PC-3 (cell line): ENCODE measurements around the gene LRP5. TPM values are rescaled to one million over a fixed set of nuclear protein-coding genes. Genes with fewer than 3 reads are reported as not detected.

Experiments used
- ATAC-seq: fragments of 200-7000 bp; cut with Tn5 transposase; 2 replicates; pipeline ENCODE4 v1.9.1; 2020; ENCODE audit warnings: mild to moderate bottlenecking, moderate library complexity
- BruUV-seq: library from RNA; stranded (reverse); fragments of 400-500 nt; replicated peaks from 2 replicates; lab custom pipeline; 2021; lab: Mats Ljungman, UMichigan
- CTCF ChIA-PET: fragments of 300-600 bp; sonication (Branson Sonifier 250); formaldehyde crosslinking; loops from one replicate; lab custom pipeline; 2022; ENCODE audit warnings: antibody characterized with exemption; lab: Charles Lee
- POLR2A ChIA-PET: fragments of 300-600 bp; sonication (Branson Sonifier 250); formaldehyde crosslinking; loops from one replicate; lab custom pipeline; 2022; ENCODE audit warnings: antibody characterized with exemption; ENCODE audit not compliant: unreplicated experiment; lab: Charles Lee
- DNase-seq: peaks from one replicate; pipeline ENCODE4 v3.0.0-alpha.2; 2015
- H2AFZ ChIP-seq: fragments of 300-600 bp; sonication (generic); 2 replicates; pipeline ENCODE4 v1.6.0; 2016; ENCODE audit warnings: antibody characterized with exemption, low read length
- H3F3A ChIP-seq: fragments of 300-600 bp; sonication (generic); one replicate; pipeline ENCODE4 v1.6.0; 2017; ENCODE audit warnings: antibody characterized with exemption, low read length, control low read depth, mild to moderate bottlenecking; ENCODE audit not compliant: unreplicated experiment
- H3K27ac ChIP-seq: fragments of 300-600 bp; sonication (generic); 2 replicates; pipeline ENCODE4 v1.5.1; 2016; ENCODE audit warnings: mild to moderate bottlenecking, low read length
- H3K27me3 ChIP-seq: fragments of 300-600 bp; sonication (generic); 2 replicates; pipeline ENCODE4 v1.6.1; 2016; ENCODE audit warnings: low read length, mixed read lengths
- H3K36me3 ChIP-seq: fragments of 300-600 bp; sonication (generic); 2 replicates; pipeline ENCODE4 v1.6.1; 2016; ENCODE audit warnings: low read depth, mixed run types, low read length, mixed read lengths
- H3K4me1 ChIP-seq: fragments of 300-600 bp; sonication (generic); 2 replicates; pipeline ENCODE4 v1.5.1; 2016; ENCODE audit warnings: low read length; ENCODE audit not compliant: insufficient read depth
- H3K4me2 ChIP-seq: fragments of 300-600 bp; sonication (generic); 2 replicates; pipeline ENCODE4 v1.6.0; 2016; ENCODE audit warnings: low read length
- H3K4me3 ChIP-seq: fragments of 300-600 bp; sonication (generic); 2 replicates; pipeline ENCODE4 v1.5.1; 2016; ENCODE audit warnings: mild to moderate bottlenecking, low read length, mixed read lengths
- H3K79me2 ChIP-seq: fragments of 300-600 bp; sonication (generic); 2 replicates; pipeline ENCODE4 v1.6.1; 2017; ENCODE audit warnings: low read length, mixed read lengths
- H3K9ac ChIP-seq: fragments of 300-600 bp; sonication (generic); 2 replicates; pipeline ENCODE4 v1.6.0; 2016; ENCODE audit warnings: mild to moderate bottlenecking, low read length
- H3K9me2 ChIP-seq: fragments of 300-600 bp; sonication (generic); replicated peaks from 2 replicates; pipeline ENCODE4 v1.6.1; 2016; ENCODE audit warnings: mixed run types, low read length, mixed read lengths
- H3K9me3 ChIP-seq: fragments of 300-600 bp; sonication (generic); 2 replicates; pipeline ENCODE4 v1.6.1; 2016; ENCODE audit warnings: low read length, mixed read lengths
- H4K20me1 ChIP-seq: fragments of 300-600 bp; sonication (generic); 2 replicates; pipeline ENCODE4 v1.6.1; 2016; ENCODE audit warnings: low read length, mixed read lengths
- EZH2 ChIP-seq: fragments of 300-600 bp; sonication (generic); IDR thresholded peaks from one replicate; pipeline ENCODE4 v1.6.1; 2017; ENCODE audit warnings: antibody characterized with exemption, mild to moderate bottlenecking, low read length; ENCODE audit not compliant: unreplicated experiment
- EZH2phosphoT487 ChIP-seq: fragments of 300-600 bp; sonication (generic); IDR thresholded peaks from 2 replicates; pipeline ENCODE4 v1.6.1; 2018; ENCODE audit warnings: mild to moderate bottlenecking, antibody characterized with exemption, low read length, borderline replicate concordance
- intact Hi-C: fragments of 100-400 bp; cut with micrococcal nuclease; formaldehyde crosslinking; loops from 2 replicates; pipeline ENCODE4 v1.9.0; 2023
- total RNA-seq: library from RNA; depleted of rRNA; stranded (reverse); fragments of >200 nt; gene quantifications from 2 replicates; pipeline ENCODE4 v1.2.3, GENCODE V29; 2014
- TF ChIP-seq, protein P1 (sequence below): fragments of 300-600 bp; sonication (generic); conservative IDR thresholded peaks from 2 replicates; pipeline ENCODE4 v1.5.1; 2017; ENCODE audit warnings: antibody characterized with exemption, low read depth, mild to moderate bottlenecking, low read length

The LRP5 gene
- total RNA-seq, 1 experiment from 2014 or later, result 64.3 TPM

DNA sequence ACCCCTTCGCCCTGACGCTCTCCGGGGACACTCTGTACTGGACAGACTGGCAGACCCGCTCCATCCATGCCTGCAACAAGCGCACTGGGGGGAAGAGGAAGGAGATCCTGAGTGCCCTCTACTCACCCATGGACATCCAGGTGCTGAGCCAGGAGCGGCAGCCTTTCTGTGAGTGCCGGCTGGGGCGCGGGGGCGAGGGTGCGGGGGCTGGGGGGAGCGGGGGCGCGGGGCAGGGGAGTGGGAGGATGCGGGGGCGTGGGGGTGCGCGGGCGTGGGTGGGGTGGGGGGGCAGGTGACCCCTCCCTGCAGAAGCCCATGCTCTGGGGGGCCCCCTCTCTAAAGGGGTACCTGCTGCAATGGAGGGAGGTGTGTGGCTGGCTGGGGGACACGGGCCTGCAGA, 51.4 kb downstream of the LRP5 start:
- no TSS peak for BruUV-seq
- DNase-seq (no peak), ATAC-seq (no peak)
- TF ChIP-seq EZH2, result no peak
- TF ChIP-seq, protein P1, sequence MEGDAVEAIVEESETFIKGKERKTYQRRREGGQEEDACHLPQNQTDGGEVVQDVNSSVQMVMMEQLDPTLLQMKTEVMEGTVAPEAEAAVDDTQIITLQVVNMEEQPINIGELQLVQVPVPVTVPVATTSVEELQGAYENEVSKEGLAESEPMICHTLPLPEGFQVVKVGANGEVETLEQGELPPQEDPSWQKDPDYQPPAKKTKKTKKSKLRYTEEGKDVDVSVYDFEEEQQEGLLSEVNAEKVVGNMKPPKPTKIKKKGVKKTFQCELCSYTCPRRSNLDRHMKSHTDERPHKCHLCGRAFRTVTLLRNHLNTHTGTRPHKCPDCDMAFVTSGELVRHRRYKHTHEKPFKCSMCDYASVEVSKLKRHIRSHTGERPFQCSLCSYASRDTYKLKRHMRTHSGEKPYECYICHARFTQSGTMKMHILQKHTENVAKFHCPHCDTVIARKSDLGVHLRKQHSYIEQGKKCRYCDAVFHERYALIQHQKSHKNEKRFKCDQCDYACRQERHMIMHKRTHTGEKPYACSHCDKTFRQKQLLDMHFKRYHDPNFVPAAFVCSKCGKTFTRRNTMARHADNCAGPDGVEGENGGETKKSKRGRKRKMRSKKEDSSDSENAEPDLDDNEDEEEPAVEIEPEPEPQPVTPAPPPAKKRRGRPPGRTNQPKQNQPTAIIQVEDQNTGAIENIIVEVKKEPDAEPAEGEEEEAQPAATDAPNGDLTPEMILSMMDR, result no peak
- no peaks in the 10 kb centered on the region for H3K27me3 ChIP-seq
- intact Hi-C loops, result no loop called here
- no peaks in the 10 kb centered on the region for H3K79me2 ChIP-seq
- H3K27ac ChIP-seq, result no peak overlapping the region
- no peak overlapping the region for H2AFZ ChIP-seq
- no peak overlapping the region for H3K4me3 ChIP-seq
- peaks cover 32% of the 10 kb centered on the region for H3K36me3 ChIP-seq
- ChIA-PET CTCF (no interaction called here), POLR2A (no interaction called here)
- H3K9me2 ChIP-seq, result no peaks in the 10 kb centered on the region
- no peaks in the 10 kb centered on the region for H3K9me3 ChIP-seq
- no peak overlapping the region for H3K9ac ChIP-seq
- H3F3A ChIP-seq, result no peaks in the 10 kb centered on the region
- H4K20me1 ChIP-seq, result no peaks in the 10 kb centered on the region
- no peaks in the 10 kb centered on the region for H3K4me1 ChIP-seq
- no peak overlapping the region for H3K4me2 ChIP-seq

DNA sequence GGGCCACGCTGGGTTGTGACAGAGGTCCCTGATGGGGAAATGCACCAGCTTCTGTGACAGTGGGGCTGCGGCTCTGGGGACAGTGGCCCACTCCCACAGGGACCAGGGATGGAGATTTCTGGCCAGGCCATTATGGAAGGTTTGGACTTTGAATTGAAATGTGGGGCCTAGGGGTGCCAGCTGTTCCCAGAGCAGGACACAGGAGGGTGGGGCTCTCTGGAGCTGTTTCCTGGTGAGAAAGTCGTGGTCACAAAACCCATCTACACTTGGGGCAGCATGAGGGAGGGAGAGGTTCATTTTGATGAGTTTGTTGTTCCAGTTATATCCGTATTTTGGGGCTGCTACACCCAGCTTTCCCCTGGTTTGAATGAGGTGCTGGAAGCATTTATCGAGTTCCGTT, 52.2 kb downstream of the LRP5 start:
- no peaks in the 10 kb centered on the region for H4K20me1 ChIP-seq
- peaks cover 25% of the 10 kb centered on the region for H3K36me3 ChIP-seq
- H3K27ac ChIP-seq, result no peak overlapping the region
- no peak overlapping the region for H3K9ac ChIP-seq
- no peaks in the 10 kb centered on the region for H3K27me3 ChIP-seq
- H2AFZ ChIP-seq, result no peak overlapping the region
- intact Hi-C loops, result no loop called here
- H3K4me3 ChIP-seq, result no peak overlapping the region
- ChIA-PET POLR2A (no interaction called here), CTCF (no interaction called here)
- no peaks in the 10 kb centered on the region for H3K9me2 ChIP-seq
- H3K4me1 ChIP-seq, result no peaks in the 10 kb centered on the region
- H3K9me3 ChIP-seq, result no peaks in the 10 kb centered on the region
- no TSS peak for BruUV-seq
- H3K79me2 ChIP-seq, result no peaks in the 10 kb centered on the region
- no peak for DNase-seq
- no peak overlapping the region for H3K4me2 ChIP-seq
- no peaks in the 10 kb centered on the region for H3F3A ChIP-seq
- TF ChIP-seq EZH2 (no peak), EZH2phosphoT487 (no peak)
- TF ChIP-seq, protein P1, result no peak
- ATAC-seq, result no peak

DNA sequence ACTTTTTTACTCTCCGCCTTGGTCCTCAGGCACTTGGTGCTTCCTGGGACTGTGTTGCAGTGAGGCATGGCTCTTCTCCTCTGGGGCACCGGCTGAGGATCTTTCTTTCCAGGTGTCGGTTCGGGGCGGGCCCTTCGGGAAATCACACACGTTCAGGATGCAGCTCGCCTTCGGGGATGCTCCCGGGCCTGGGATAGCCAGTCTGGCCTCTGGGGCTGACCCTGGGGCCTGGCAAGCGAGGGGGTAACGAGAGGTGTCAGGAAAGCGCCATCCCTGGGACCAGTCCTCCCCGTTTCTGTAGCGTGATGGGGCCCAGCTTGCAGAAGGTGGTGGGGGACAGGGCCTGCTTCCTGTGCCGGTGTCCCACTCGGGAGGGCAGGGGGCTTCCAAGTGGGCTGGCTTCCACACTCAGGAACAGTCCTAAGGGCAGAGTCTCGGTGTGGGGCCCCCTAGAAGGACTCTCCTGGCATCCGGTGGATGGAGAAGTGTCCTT, 53.6 kb downstream of the LRP5 start:
- no peak for TF ChIP-seq EZH2
- TF ChIP-seq, protein P1, result no peak
- TF ChIP-seq EZH2phosphoT487, result no peak
- no TSS peak for BruUV-seq
- no peak overlapping the region for H3K4me2 ChIP-seq

More for the DNA sequence above, 53.6 kb downstream of the LRP5 start:
- H3K27me3 ChIP-seq, result no peaks in the 10 kb centered on the region
- H3K36me3 ChIP-seq, result peaks cover 25% of the 10 kb centered on the region
- POLR2A ChIA-PET, result no interaction called here
- no peak overlapping the region for H2AFZ ChIP-seq
- DNase-seq, result no peak
- ATAC-seq, result no peak
- no peak overlapping the region for H3K9ac ChIP-seq
- CTCF ChIA-PET, result no interaction called here
- H3K27ac ChIP-seq, result no peak overlapping the region
- H4K20me1 ChIP-seq, result no peaks in the 10 kb centered on the region
- no peak overlapping the region for H3K4me3 ChIP-seq
- H3K9me2 ChIP-seq, result no peaks in the 10 kb centered on the region
- no peaks in the 10 kb centered on the region for H3K4me1 ChIP-seq
- intact Hi-C loops, result no loop called here
- no peaks in the 10 kb centered on the region for H3F3A ChIP-seq
- no peaks in the 10 kb centered on the region for H3K79me2 ChIP-seq
- no peaks in the 10 kb centered on the region for H3K9me3 ChIP-seq
